Hair follicular keratinocyte (primary cell): ENCODE measurements around the gene LIME1. TPM values are rescaled to one million over a fixed set of nuclear protein-coding genes. Genes with fewer than 3 reads are reported as not detected.

Experiments used
- total RNA-seq: library from RNA; depleted of rRNA; stranded (reverse); fragments of >200 nt; gene quantifications from 2 replicates; pipeline ENCODE4 v1.2.3, GENCODE V29; 2015

The LIME1 gene, protein sequence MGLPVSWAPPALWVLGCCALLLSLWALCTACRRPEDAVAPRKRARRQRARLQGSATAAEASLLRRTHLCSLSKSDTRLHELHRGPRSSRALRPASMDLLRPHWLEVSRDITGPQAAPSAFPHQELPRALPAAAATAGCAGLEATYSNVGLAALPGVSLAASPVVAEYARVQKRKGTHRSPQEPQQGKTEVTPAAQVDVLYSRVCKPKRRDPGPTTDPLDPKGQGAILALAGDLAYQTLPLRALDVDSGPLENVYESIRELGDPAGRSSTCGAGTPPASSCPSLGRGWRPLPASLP
- total RNA-seq: 7.3 and 8.9 TPM in 2 replicates

DNA sequence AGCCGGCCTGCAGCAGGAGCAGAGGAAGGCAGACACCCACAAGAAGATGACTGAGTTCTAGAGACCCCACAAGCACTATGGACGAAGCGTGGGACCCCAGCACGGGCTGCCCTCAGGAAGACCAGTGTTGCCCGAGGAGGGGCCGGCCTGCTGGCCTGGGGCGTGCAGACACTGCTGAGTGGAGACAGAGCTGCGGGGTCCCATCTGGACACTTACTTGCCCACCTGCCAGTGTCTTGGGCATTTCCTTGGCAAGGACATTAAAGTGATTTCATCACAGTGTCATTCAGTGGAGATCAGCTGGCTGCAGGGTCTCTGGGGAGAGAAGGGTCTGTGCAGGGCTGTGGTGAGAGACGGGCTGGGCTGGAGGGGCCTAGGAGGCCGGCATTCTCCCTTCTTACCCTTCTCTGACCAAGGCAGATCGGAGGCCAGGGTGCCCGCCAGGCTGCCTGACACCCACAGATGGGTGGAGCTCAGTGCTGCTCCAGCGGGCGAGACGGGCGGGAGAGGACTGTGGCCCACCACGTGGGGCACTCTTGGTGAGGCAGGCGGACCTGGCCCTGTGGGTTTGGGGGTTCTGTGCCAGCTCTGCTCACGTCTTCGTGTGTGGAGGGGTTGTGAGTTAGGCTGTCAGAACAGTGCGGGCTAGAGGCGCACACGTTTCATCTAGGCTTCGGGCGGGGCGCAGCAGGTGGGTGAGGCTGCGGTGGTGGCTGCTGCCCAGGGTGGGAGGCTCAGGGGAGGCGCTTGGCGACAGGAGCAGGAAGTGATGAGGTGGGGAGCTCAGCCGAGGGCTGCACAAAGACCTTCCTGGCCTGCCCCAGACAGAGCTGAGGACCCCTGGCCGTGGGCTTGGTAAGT is at the start of gene LIME1:
Gene LIME1 (plus strand): TSS at position 806 of the 860 bp plus-strand sequence. CDS start 886 bp downstream, outside the sequence.

DNA sequence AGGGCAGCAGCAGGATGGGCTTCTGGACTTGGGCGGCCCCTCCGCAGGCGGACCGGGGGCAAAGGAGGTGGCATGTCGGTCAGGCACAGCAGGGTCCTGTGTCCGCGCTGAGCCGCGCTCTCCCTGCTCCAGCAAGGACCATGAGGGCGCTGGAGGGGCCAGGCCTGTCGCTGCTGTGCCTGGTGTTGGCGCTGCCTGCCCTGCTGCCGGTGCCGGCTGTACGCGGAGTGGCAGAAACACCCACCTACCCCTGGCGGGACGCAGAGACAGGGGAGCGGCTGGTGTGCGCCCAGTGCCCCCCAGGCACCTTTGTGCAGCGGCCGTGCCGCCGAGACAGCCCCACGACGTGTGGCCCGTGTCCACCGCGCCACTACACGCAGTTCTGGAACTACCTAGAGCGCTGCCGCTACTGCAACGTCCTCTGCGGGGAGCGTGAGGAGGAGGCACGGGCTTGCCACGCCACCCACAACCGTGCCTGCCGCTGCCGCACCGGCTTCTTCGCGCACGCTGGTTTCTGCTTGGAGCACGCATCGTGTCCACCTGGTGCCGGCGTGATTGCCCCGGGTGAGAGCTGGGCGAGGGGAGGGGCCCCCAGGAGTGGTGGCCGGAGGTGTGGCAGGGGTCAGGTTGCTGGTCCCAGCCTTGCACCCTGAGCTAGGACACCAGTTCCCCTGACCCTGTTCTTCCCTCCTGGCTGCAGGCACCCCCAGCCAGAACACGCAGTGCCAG is 39.7 kb upstream of the LIME1 start, which contains the start of gene TNFRSF6B:
Gene TNFRSF6B (plus strand): TSS at position 25 of the 729 bp plus-strand sequence. CDS start 116 bp downstream, at position 141.

DNA sequence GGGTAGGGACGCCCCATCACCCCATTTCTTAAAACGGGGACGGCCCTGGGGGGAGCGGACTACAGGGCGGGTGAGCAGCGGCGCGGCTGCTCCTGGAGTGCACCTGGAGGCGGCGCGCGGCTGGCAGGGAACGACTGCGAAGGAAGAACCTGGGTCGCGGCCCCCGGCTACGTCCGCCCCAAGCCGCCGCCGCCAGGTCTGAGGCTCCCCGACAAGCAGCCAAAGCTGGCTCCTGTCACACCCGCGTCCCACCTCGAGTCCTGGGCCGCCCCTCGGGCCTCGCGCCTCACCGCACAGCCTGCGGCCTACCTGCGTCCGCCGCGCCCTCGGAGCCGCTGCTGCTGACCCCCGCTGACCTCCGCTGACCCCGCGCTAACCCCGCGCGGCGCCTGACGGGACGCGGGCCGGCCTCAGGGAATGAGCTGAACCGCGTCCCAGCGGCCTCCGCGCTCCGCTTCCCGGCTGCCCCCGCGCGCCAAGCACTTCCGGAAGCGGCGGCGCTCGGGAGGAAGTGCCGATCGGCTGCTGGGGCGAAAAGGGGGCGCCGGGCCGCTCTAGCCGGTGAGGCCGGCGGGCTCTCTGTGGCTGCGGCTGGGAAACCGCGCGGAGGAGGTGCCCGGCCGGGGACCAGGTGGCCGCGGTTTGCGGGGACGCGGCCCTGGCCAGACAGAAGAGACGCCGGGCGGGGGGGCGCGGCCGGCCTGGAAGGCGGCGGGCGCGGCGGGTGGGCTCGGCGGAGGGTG is 28.7 kb upstream of the LIME1 start, which contains the start of the genes ARFRP1 and ZGPAT:
Gene ARFRP1 (minus strand): TSS at position 419 of the 743 bp plus-strand sequence. CDS start 885 bp downstream, outside the sequence.
Gene ZGPAT (plus strand): TSS at position 482 of the 743 bp plus-strand sequence. CDS start 542 bp downstream, outside the sequence.

DNA sequence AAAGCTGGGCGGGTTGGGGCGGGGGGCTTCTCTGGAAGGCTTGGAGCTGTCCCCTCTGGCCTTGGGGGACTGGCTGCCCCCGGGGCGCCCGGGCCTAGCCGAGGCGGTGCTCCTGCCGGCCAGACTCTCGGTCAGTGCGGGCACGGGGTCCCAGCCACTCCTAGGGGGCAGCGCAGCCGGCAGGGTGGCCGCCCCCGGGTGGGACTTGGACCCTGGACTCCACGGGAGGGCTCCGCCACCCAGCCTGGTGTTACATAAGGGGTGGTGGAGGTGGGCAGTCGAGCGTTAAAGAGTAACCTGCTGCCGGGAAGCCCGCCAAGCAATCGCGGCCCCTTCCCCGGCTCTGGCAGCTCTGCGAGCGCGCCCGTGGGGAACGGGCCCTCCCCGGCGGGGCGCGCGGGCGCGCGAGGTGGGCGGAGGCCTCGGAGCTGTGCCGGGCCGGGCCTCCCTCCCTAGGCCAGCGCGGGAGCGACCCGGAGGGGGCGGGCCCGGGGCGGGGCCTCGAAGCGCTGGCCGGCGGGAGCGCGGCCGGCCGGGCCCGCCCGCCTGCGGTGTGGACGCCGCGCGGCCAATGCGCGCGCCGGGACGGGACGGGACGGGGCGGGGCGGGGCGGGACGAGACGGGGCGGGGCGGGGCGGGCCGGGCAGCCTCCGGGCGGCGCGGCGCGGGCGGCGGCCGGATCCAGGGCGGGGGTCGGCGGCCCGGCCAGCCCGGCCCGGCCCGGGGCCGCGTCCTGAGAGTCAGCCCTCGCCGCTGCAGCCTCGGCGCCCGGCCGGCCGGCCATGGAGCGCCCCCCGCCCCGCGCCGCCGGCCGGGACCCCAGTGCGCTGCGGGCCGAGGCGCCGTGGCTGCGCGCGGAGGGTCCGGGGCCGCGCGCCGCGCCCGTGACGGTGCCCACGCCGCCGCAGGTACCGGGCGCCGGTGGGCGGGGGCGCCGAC is 2.9 kb downstream of the LIME1 start, which contains the start of gene SLC2A4RG:
Gene SLC2A4RG (plus strand): TSS at position 647 of the 940 bp plus-strand sequence. CDS start 137 bp downstream, at position 784.

Other genes with a start within 250 kb of the LIME1 start
- gene EEF1A2, start 237.6 kb upstream of the LIME1 start, total RNA-seq: not detected in 2 replicates
- gene PPDPF, start 215.9 kb upstream of the LIME1 start, total RNA-seq: 156 and 298 TPM in 2 replicates
- 16.7 and 28.0 TPM in 2 replicates for gene PTK6, start 199.3 kb upstream of the LIME1 start, total RNA-seq
- 0.39 TPM in 1 of 2 replicates, not detected in the other for gene SRMS, start 188.9 kb upstream of the LIME1 start, total RNA-seq
- 1.1 and 1.7 TPM in 2 replicates for gene FNDC11, start 182.5 kb upstream of the LIME1 start, total RNA-seq
- gene HELZ2, start 162.4 kb upstream of the LIME1 start, total RNA-seq: 28.9 and 40.2 TPM in 2 replicates
- gene GMEB2, start 109.6 kb upstream of the LIME1 start, total RNA-seq: 10.3 and 11.2 TPM in 2 replicates
- gene STMN3, start 83.2 kb upstream of the LIME1 start, total RNA-seq: 14.6 and 24.8 TPM in 2 replicates
- gene RTEL1, start 78.4 kb upstream of the LIME1 start, total RNA-seq: 14.7 and 16.0 TPM in 2 replicates
- 619 and 1,142 TPM in 2 replicates for gene TNFRSF6B, start 40.0 kb upstream of the LIME1 start, total RNA-seq
- gene ARFRP1, start 28.7 kb upstream of the LIME1 start, total RNA-seq: 37.6 and 39.0 TPM in 2 replicates
- gene ZGPAT, start 28.6 kb upstream of the LIME1 start, total RNA-seq: 23.2 and 24.1 TPM in 2 replicates
- 116 and 119 TPM in 2 replicates for gene SLC2A4RG, start 3.1 kb downstream of the LIME1 start, total RNA-seq
- gene ZBTB46, start 94.6 kb downstream of the LIME1 start, total RNA-seq: 0.23 and 0.78 TPM in 2 replicates
- gene ABHD16B, start 124.8 kb downstream of the LIME1 start, total RNA-seq: not detected in 2 replicates
- gene TPD52L2, start 128.6 kb downstream of the LIME1 start, total RNA-seq: 146 and 151 TPM in 2 replicates
- 61.3 and 64.2 TPM in 2 replicates for gene DNAJC5, start 158.5 kb downstream of the LIME1 start, total RNA-seq
- gene UCKL1, start 219.8 kb downstream of the LIME1 start, total RNA-seq: 21.4 and 27.6 TPM in 2 replicates
- 5.4 and 6.8 TPM in 2 replicates for gene ZNF512B, start 233.3 kb downstream of the LIME1 start, total RNA-seq
- 1.8 and 3.0 TPM in 2 replicates for gene SAMD10, start 243.0 kb downstream of the LIME1 start, total RNA-seq
- gene PRPF6, start 244.5 kb downstream of the LIME1 start, total RNA-seq: 28.6 and 39.1 TPM in 2 replicates